Effector memory CD4-positive, alpha-beta T cell (primary cell): Measurements from ENCODE around the gene NXPE2.
"Not testable (repeated sequence)": the region's sequence is repeated elsewhere in the genome, so short reads cannot be mapped to it uniquely, and the experiment has no call there.

Experiments used
- DNase-seq, 3 donors: peaks; one replicate each; pipeline ENCODE4 v3.0.0-alpha.2; 2020
- H3K27ac ChIP-seq: 2 replicates; pipeline ENCODE4 v1.7.0; 2013; ENCODE audit warnings: mild to moderate bottlenecking, low read length, moderate library complexity; ENCODE audit not compliant: insufficient read depth, poor library complexity, severe bottlenecking
- H3K27me3 ChIP-seq: replicated peaks from 2 replicates; pipeline ENCODE4 v1.7.0; 2013; ENCODE audit warnings: mild to moderate bottlenecking, low read length; ENCODE audit not compliant: insufficient read depth, control insufficient read depth, poor library complexity, severe bottlenecking
- H3K36me3 ChIP-seq: 2 replicates; pipeline ENCODE4 v1.7.0; 2013; ENCODE audit warnings: mild to moderate bottlenecking, low read length, moderate library complexity; ENCODE audit not compliant: control insufficient read depth, insufficient read depth
- H3K4me1 ChIP-seq: 2 replicates; pipeline ENCODE4 v1.7.0; 2013; ENCODE audit warnings: low read length, mild to moderate bottlenecking; ENCODE audit not compliant: control insufficient read depth, insufficient read depth, poor library complexity, severe bottlenecking
- H3K4me3 ChIP-seq: 2 replicates; pipeline ENCODE4 v1.7.0; 2013; ENCODE audit warnings: low read length, low read depth, mild to moderate bottlenecking; ENCODE audit not compliant: insufficient read depth, poor library complexity, severe bottlenecking
- H3K9me3 ChIP-seq: 2 replicates; pipeline ENCODE4 v1.7.0; 2013; ENCODE audit warnings: mild to moderate bottlenecking, low read length, moderate library complexity; ENCODE audit not compliant: control insufficient read depth
- total RNA-seq, 3 donors: gene quantifications; one replicate each; lab custom pipeline; 2026; lab: John Stamatoyannopoulos, UW

NXPE2 gene
- 0 reads per million in 3 donors for total RNA-seq

DNA sequence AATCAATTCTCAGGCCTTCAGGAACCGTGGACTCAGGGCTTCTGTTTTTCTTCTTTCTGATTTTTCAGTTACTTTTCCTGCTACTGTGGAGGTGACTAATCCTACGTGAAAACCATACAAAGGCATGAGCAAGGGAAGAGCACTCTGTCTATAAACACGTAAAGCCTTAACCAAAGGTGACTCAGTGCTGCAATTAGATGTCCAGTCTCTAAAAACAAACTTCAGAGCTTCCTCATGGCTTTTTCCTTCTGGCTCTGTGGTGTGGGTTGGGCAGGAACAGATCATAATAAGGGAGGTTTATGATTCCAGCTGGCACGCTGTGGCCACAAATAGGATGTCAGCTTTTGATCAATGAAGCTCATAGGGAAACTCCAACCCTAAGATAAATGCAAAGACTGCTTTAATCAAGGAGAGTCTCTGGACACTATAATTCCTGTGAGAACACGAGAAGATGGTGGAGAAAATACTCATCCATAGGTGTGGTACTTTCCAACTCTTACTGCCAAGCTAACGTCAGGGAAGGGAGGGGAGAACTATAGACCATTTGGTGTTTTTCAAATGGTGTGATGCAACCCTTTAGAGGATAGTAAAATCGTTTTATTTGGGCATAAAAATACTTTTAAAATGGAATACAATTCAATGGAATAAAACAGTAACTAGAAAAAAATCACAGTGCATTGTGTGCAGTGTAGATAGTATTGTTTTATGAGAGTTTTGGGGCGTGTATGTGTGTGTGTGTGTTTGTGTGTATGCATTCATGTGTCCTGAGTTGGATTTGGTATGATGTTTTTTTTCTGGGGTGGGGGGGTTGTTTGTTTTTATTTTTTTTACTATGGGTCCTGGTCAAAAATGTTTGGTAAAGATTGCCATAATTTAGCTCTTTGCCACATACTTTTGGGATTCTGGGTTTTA, at the start of gene NXPE2:
NXPE2 (plus strand) TSS at position 403 of the 912 bp plus-strand sequence; CDS start at position 452, 49 bp downstream.
- H3K36me3 ChIP-seq, result no peaks in the 10 kb centered on the region
- no peak within 1 kb of the TSS for H3K27ac ChIP-seq
- no peak within 1 kb of the TSS for H3K4me3 ChIP-seq
- no peaks in the 10 kb centered on the region for H3K9me3 ChIP-seq
- H3K27me3 ChIP-seq, result no peaks in the 10 kb centered on the region
- H3K4me1 ChIP-seq, result no peaks in the 10 kb centered on the region
- no peak for DNase-seq

DNA sequence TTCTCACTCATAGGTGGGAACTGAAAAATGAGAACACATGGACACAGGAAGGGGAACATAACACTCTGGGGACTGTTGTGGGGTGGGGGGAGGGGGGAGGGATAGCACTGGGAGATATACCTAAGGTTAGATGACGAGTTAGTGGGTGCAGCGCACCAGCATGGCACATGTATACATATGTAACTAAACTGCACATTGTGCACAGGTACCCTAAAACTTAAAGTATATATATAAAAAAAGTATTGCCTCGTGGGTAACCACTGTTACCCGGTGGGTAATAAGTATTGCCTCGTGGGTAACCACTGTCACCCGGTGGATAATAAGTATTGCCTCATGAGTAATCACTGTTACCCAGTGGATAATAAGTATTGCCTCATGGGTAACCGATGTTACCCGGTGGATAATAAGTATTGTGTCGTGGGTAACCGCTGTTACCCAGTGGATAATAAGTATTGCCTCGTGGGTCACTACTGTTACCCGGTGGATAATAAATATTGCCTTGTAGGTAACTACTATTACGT, 46.8 kb upstream of the NXPE2 start:
- not testable (repeated sequence) for H3K36me3 ChIP-seq, DNase-seq, H3K27ac ChIP-seq, H3K4me1 ChIP-seq, H3K9me3 ChIP-seq, H3K4me3 ChIP-seq, H3K27me3 ChIP-seq

DNA sequence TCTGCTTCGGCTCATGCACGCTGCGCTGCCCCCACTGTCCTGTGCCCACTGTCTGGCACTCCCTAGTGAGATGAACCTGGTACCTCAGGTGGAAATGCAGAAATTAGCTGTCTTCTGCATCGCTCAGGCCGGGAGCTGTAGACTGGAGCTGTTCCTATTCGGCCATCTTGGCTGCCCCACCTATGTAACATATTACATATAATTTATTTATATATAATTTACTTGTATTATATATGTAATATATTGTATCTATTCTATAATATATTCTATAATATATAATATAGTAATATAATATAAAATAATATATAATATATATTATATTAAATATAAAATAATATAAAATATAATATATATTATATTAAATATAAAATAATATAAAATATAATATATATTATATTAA, 38.9 kb upstream of the NXPE2 start:
- not testable (repeated sequence) for H3K4me3 ChIP-seq, H3K27ac ChIP-seq, H3K9me3 ChIP-seq, H3K4me1 ChIP-seq, H3K36me3 ChIP-seq, DNase-seq, H3K27me3 ChIP-seq

GRCh38 chr11:114650661-114651060, 27.7 kb upstream of the NXPE2 start:
- H3K36me3 ChIP-seq, result no peaks in the 10 kb centered on the region
- H3K27me3 ChIP-seq, result no peaks in the 10 kb centered on the region
- no peaks in the 10 kb centered on the region for H3K9me3 ChIP-seq

DNA sequence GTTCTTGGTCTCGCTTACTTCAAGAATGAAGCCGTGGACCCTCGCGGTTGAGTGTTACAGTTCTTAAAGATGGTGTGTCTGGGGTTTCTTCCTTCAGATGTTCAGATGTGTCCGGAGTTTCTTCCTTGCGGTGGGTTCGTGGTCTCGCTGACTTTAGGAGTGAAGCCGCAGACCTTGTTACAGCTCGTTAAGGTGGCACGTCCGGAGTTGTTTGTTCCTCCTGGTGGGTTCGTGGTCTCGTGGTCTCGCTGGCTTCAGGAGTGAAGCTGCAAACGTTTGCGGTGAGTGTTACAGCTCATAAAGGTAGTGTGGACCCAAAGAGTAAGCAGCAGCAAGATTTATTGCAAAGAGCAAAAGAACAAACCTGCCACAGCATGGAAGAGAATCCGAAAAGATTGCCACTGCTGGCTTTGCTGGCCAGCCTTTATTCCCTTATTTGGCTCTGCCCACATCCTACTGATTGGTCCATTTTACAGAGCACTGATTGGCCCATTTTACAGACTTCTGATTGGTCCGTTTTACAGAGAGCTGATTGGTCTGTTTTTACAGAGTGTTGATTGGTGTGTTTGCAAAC, 27.1 kb upstream of the NXPE2 start:
- Histone ChIP-seq H3K9me3 (no peaks in the 10 kb centered on the region), H3K4me3 (no peak overlapping the region), H3K27ac (no peak overlapping the region), H3K36me3 (no peaks in the 10 kb centered on the region), H3K27me3 (no peaks in the 10 kb centered on the region), H3K4me1 (no peaks in the 10 kb centered on the region)
- no peak for DNase-seq

More at GRCh38 chr11:114650661-114651060, 27.7 kb upstream of the NXPE2 start:
- Histone ChIP-seq H3K27ac (no peak overlapping the region), H3K4me3 (no peak overlapping the region), H3K4me1 (no peaks in the 10 kb centered on the region)
- DNase-seq, result no peak

GRCh38 chr11:114653148-114653547, 25.2 kb upstream of the NXPE2 start:
- no peak overlapping the region for H3K27ac ChIP-seq
- H3K9me3 ChIP-seq, result no peaks in the 10 kb centered on the region
- no peaks in the 10 kb centered on the region for H3K27me3 ChIP-seq
- H3K4me3 ChIP-seq, result no peak overlapping the region
- DNase-seq, result no peak
- H3K4me1 ChIP-seq, result no peaks in the 10 kb centered on the region
- H3K36me3 ChIP-seq, result no peaks in the 10 kb centered on the region

- H3K4me3 ChIP-seq, result no peak overlapping the region
- no peaks in the 10 kb centered on the region for H3K4me1 ChIP-seq
- H3K9me3 ChIP-seq, result no peaks in the 10 kb centered on the region
- no peak overlapping the region for H3K27ac ChIP-seq
- H3K27me3 ChIP-seq, result no peaks in the 10 kb centered on the region
- no peaks in the 10 kb centered on the region for H3K36me3 ChIP-seq
- DNase-seq, result no peak
These were observed 13.7 kb upstream of the NXPE2 start for GRCh38 chr11:114664641-114665040.

DNA sequence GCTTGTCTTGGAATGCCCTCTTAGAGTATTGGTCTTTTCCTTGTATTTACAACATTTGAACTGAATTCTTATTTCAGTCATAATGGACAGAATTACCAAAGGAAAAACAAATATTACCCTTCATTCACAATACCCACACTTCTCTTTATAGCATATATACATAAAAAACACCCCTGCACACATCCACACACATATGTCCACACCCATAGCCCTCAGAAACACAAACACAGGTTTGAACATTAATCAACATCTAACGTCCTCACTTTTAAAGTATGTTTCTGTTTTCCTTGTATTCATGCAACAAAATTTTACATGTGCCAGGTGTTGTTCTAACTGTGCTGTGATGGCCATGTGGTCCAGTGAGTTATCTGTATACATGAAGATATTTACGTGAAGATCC, 11.6 kb upstream of the NXPE2 start:
- H3K4me3 ChIP-seq, result no peak overlapping the region
- H3K36me3 ChIP-seq, result no peaks in the 10 kb centered on the region
- DNase-seq, result no peak
- no peaks in the 10 kb centered on the region for H3K9me3 ChIP-seq
- no peak overlapping the region for H3K27ac ChIP-seq
- no peaks in the 10 kb centered on the region for H3K27me3 ChIP-seq
- no peaks in the 10 kb centered on the region for H3K4me1 ChIP-seq

- no peak for DNase-seq
- Histone ChIP-seq H3K27ac (no peak overlapping the region), H3K36me3 (no peaks in the 10 kb centered on the region)
These were observed 10.2 kb upstream of the NXPE2 start for GRCh38 chr11:114668109-114668508.

DNA sequence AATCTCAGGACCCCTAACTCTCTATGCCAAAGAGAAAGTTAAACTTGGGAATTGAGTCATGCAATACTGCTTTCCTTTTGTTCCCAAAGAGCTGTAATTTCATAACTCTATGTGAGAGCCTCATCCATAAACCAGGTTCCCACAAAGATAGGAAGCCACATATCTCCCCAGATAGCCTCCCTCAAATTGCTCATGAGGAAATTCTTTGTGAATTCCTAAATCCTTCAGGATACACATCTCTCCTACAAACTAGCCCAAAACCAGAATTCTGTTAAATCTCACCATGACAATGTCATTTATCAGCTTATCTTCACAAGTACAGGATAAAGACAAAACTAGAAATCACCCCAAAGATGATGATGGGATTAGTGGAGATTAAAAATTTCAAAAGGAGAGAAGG, 4.7 kb upstream of the NXPE2 start:
- no peak overlapping the region for H3K4me3 ChIP-seq
- H3K4me1 ChIP-seq, result no peaks in the 10 kb centered on the region
- no peaks in the 10 kb centered on the region for H3K9me3 ChIP-seq
- H3K36me3 ChIP-seq, result no peaks in the 10 kb centered on the region
- no peak for DNase-seq
- H3K27ac ChIP-seq, result no peak overlapping the region
- H3K27me3 ChIP-seq, result no peaks in the 10 kb centered on the region

More at GRCh38 chr11:114668109-114668508, 10.2 kb upstream of the NXPE2 start:
- H3K4me3 ChIP-seq, result no peak overlapping the region
- no peaks in the 10 kb centered on the region for H3K4me1 ChIP-seq
- H3K27me3 ChIP-seq, result no peaks in the 10 kb centered on the region
- H3K9me3 ChIP-seq, result no peaks in the 10 kb centered on the region
